GM19351 (cell line): ENCODE results near the gene FZR1.

Source experiments
- ATAC-seq: cut with Tn5 transposase; IDR thresholded peaks from one replicate; pipeline ENCODE4 v1.9.1; 2021; ENCODE audit warnings: mild to moderate bottlenecking, moderate library complexity; ENCODE audit not compliant: unreplicated experiment

FZR1 gene

DNA sequence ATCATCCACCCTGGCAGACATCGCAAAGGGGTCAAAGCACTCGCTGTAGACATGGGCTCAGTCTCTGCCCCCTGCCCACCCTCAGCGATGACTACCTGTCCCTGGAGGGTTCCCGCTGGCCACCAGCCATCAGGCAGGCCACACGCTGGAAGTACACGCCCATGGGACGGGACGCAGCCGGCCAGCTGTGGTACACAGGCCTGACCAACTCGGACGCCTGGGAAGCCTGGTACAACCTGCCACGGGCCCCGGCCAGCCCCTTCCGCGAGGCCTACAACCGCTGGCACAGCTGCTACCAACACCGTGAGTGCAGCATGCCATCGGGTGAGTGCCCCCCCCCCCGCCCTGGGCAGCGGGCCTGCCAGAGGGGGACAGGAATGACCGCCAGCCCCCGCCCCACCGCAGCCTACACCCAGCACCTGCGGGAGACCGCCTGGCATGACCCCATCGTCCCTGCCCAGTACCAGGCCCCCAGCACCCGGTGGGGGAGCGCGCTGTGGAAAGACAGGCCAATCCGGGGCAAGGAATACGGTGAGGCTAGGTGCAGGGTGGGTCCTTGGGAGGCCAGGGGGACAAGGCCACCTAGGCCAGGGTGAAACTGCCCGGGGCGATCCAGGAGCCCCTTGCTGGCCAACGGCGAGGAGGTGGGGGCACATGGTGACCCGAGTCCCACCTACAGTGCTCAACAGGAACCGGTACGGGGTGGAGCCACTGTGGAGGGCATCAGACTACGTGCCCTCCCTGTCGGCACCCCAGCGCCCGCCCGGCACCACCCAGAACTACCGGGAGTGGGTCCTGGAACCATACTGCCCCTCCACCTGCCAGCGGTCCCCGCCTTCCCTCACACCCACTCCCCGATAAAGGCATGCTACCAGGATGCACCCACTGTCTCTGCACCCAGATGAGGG lies 37.3 kb downstream of the FZR1 start:
- ATAC-seq: no peak

DNA sequence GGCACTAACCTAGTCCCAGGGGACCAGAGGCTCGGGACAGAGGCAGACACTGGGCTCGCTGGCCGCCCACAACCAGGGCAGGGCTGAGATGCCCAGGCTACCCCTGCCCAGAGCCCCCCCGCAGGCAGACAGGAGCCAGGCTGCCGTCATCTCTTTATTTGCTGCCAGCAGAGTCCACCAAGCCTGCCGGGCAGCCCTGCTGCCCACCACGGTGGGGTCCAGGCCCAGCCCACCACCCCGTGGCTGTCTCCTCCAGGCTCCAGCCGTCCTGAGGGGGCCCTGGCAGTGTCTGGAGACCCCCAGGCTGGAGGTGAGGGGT lies 37.9 kb downstream of the FZR1 start:
- ATAC-seq: no peak

DNA sequence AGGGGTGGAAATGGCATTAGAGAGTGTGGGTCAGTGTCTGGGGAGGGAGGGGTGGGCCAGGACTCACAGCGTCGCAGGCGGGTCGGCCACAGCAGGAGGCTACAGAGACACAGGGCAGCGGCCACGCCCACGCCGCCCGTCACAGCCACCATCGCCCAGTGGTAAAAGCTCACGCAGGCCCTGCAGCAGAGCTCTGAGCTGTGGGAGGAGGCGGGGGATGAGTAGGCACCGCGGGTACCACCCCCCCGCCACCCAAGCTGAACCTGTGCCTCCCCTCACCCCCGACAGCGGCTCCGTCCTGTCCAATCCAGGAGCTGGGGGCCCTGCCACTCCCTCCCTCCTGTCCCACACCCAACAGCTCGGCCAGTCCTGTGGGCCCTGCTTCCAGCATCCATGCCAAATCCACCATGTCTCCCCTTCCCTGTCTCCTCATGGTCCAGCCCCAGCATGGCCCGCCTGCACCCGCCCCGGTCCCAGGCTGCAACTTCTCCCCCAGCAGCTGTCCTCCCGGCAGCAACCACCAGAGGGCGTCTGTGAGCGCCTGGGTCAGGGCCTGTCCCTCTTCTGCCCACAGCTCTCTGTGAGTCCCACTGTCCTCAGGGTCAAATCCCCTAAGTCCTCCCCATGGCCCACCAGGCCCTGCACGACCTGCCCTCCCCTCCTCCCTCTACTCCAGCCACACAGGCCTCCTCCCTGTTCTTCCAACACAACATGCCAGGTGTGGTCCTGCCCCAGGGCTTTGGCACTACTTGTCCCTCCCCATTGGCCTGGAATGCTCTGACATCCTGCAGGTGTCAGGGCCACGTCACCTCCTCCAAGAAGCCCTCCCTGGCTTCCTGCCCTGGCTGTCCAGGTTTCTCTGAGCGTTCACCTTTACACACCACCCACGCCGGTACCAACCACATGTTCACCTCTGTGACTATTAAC lies 38.9 kb downstream of the FZR1 start:
- no peak for ATAC-seq

DNA sequence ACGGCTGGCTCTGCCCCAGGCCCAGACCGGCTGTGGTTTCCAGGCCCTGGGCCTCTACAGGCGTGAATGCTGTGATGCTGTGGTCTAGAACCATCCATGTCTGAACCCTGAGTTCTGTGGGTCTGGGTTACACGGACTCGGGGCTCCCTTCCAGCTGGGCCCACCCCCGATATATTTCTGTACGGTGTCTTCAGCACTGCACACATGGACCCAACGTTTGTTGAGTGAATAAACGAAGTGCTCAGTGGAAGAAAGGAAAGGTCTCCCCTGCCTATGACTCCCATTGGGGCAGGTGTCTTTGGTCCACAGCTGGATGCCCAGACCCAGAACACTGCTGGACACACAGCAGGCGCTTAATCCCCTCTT lies 39.5 kb downstream of the FZR1 start:
- ATAC-seq: no peak

DNA sequence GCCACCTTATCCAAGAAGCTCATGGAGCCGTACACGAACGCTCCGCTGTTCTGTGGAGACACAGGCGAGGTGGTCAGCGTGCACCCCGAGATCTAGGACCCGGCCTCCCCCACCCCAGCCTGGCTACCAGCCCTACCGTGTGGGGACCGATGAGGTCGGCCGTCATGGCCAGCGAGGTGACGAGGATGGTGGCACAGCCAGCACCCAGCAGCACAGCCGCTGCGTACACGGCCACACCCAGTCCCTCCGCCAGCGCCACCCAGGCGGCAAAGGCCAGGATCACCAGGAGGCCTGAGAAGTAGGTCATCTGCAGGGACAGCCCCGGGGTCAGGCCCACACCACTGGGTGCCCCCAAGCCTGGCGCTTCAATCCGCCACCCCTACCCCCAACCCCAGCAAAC lies 40.0 kb downstream of the FZR1 start:
- ATAC-seq: no peak

DNA sequence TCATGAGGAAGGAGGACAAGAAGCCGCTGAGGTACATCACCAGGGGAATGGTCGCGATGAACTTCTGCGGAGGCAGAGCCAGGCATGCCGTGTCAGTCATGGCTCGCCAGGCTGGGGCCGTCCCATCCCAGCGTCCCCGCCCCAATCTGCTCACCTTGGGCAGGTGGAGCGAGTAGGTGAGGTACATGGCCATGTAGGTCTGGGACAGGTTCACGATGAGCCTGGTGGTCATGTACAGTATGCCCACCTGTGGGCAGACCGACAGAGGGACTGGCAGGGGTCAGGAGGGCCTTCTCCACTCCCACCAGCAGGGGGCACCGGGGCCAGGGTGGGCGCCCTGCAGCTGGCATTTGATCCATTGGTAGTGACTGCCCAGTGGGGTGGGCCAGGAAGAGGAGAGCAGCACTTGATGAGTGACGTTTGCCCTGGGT lies 41.2 kb downstream of the FZR1 start:
- ATAC-seq: no peak

DNA sequence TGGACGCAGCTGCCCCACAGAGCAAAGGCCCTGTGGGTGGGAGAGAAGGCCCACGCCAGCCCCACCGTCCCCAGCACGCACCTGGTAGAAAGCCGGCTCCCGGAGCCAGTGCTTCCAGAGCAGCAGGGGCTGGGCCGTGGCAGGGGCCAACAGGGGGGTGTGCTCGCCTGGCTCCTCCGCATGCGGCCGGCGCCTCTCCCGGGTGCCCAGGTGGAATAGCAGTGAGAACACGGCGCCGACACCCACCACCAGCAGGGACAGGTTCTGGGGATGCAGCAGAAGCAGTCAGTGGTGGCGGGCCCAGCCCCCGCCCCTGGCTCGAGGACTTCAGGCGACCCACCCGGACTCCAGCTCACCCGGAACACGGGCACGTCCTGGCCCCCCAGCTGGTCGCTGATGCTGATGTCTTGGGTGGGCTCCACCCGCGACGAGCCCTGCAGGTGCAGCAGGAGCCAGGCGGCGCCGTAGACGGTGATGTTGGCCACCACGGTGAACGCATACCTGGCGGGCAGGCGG lies 41.7 kb downstream of the FZR1 start:
- ATAC-seq: no peak

DNA sequence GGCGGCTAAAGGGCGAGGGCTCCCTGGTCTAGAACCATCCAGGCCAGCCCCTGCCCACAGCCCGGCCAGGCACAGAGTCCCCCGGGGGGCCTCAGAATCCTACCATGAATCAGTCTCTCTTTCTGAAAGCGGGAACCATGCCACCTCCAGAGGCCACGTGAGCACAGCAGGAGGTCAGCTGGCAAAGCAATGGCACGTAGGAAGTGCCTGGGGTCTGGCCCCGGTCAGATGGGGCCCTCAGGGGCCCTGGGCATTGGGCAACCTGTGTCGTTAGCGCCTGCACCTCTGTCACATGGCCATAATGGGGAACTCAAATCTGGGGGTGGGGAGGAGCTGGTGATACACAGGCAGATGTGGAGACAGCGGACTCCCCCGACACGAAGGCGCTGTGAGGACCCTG lies 42.5 kb downstream of the FZR1 start:
- no peak for ATAC-seq

DNA sequence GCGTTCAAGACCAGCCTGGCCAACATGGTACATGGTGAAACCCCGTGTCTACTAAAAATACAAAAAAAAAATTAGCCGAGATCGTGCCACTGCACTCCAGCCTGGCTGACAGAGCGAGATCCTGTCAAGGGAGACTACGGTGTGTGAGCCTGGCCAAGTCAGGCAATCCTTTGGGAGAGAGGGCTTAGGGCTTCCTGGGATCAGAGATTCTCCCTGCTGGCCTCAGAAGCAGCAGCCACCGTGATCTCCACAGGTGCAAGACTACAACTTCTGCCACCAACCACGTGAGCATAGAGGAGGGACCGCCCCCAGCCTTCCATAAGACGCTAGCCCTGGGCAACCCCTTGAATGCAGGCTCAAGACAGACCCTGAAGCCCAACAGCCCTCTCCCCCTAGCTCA lies 43.7 kb downstream of the FZR1 start:
- no peak for ATAC-seq

DNA sequence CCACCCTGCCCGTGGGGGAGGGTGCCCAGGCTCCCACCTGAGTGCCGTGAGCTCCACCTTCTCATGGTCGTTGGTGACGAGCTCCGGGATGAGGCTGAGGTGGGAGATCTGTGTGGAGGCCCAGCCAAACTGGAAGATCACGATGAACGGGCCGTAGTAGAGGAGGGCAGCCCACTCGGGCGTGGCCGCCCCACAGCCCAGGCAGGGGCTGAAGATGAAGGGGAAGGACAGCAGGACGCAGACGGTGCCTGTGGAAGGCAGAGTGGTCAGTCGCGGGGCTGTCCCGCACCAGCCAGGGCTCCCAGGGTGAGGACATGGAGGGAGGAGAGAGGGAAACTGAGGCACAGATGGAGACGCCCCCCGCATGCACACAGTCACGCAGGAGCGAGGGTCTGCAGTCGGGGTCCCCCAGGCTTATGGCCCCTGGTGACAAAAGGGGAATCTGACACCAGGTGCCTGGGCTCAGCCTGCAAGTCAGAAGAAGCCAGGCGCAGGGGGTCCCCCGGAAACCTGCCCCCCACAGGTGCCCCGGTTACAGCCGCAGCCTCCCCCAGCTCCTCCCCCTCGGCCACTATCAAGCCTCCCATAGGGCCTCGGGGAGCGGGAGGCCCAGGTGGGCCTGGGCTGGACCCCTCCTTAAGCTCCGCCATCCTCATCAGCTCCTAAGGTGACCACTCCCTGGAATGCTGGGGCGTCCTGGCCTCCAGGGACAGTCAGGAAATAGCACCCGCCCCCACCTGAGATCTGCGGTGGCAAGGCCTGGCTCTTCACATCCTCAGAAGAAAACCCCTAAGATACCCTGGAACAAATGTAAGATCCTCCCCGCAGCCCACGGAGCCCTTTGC lies 45.1 kb downstream of the FZR1 start:
- ATAC-seq: no peak

DNA sequence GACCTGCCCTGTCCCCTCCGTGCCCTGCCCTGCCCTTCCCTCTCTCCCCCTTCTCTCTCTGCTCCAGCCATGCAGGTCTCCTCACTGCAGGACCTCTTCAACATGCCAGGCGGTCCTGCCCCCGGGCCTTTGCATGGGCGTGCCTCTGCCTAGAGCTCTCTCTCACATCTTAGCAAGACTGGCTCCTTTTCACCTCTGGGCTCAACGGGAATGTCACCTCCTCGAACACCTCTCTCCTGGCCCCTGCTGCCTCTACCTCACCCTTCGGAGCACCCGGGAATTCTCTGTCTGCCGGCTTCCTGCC lies 45.6 kb downstream of the FZR1 start:
- no peak for ATAC-seq

DNA sequence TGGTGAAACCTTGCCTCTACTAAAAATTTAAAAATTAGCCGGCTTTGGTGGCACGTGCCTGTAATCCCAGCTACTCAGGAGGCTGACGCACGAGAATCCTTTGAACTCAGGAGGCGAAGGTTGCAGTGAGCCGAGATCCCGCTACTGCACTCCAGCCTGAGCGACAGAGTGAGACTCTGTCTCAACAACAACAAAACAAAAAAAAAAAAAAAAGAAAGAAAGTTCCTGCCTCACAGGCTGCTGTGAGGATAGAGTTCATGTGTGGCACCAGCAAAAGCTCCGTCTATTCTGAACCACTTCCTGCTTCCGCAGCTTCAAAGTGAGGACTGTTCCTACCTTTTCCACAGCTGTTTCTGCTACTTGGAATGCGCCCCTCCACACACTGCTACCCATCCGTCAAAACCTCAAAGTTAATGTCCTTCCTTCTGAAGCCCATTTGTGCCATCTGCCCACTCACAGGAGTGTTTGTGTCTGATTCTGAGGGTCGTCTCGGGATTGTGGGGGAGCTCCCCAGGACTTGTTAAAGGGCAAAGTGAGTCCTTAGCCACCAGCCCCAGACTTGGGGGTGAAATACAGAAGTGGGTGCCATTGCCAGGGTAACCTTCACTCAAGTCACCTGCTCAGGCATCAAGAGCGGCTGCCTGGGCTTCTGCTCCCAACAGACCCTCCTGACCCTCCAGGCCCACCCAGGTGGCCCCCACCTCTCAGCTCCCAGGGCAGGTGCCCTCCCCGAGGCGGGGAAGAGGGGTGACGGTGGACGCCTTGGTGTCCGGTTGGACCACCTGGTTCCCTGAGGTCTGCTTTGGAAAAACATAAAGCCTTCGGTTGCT lies 48.4 kb downstream of the FZR1 start:
- ATAC-seq: no peak

DNA sequence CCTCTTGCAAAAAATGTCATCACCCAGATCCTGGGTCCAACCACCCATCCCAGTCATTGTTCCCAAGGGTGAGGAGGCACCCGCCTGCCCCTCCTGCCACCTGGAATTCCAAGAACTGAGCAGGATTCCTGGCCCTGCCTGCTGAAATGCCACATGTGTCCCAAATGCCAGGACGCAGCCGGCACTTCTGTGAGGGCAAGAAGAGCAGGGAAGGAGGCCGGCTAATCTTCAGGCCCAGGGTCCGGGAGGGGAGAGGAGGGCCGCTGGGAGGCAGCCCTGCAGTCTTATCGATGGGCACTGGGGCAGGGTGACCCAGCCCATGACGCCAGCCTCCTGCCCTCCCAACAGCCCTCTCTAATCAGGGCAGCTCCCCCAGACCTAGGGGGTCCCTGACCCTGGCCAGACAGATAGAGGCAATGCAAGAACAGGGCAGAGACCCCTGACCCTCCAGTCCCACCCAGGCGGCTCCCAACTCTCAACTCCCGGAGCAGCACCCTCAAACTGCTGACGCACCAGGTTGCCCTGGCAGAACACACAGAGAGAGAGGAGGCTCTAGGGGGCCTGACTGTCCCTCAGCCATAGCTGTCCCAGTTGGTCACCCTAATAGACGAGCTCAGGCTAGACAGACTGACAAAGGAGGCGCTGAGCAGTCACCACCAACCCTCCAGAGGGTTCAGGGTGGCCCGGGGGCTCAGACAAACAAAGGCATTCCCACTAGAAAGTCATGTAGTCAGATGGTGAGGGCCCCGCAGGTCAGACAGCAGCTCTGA lies 49.7 kb downstream of the FZR1 start:
- no peak for ATAC-seq

DNA sequence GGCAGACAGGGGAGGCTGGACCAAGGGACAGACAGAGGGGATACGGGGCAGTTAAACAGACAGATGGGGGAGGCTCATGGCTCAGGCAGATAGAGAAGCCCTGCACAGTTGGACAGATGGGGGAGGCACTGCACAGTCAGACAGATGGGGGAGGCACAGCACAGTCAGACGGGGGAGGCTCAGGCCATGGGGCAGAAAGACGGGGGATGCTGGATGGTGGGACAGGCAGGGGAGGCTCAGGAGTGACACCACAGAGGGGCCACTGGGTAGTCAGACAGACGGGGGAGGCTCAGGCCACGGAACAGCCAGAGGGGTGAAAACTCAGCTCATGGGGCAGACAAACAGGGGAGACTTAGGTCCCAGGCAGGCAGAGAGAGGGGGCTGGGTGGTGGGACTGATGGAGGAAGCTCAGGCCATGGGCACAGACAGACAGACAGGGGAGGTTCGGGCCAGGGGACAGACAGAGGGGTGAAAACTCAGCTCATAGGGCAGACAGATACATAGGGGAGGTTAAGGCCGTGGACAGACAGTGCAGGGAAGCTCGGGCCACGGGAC lies 50.4 kb downstream of the FZR1 start:
- ATAC-seq: no peak

DNA sequence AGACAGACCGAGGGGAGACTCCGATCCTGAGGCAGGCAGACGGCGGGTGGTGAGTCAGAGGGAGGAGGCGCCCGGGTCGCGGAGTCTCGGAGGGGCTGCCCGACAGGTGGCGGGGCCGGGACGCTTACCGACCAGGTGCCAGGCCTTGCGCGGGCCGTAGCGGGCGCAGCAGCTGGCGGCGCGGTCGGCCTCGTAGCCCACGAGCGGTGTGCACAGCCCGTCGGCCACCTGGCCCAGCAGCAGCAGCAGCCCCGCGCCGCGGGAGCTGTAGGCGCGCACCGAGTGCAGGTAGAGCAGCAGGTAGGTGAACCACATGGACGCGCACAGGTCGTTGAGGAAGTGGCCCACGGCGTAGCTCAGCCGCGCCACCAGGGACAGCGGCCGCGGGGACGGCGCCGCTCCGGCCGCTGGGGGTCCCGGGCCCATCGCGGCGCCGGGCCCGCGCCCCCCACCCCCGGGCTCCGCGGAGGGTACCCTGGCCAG lies 50.9 kb downstream of the FZR1 start:
- ATAC-seq: peak; percentile 15

DNA sequence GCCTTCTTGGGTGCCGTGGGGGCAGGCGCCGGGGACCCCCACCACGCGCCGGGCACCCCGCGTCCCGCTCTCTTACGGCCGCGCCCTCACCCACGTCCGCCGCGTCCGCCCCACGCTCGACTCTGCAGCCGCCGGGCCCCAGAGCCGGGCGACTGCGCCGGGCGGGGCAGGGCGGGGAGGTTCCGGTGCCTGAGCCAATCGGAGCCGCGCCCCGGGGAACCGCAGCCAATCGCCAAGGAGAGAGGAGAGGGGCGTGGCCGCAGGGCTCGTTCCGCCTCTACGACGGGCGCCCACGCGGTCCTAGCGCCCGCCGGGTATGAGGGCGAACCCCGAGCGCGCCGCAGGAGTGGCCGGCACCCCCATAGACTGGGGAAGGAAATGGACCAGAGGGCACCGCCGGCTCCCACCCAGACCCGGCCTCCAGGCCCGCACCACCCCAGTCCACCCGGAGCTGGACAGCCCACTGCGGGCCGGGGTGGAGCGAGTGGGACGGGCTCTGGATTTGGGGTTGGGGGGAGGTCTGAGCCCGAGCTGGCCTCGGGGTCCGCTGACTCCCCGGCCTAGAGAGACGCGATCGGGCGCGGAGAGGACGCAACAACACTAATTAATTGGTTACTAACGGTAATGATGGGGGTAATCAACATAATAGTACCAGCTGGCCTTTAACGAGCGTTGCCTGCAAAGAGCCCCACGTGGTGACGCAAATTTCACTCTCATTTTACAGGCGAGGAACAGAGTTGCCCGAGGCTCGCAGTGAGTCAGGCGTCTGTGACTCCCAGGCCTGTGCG lies 51.5 kb downstream of the FZR1 start, which contains the start of gene MFSD12:
Gene MFSD12 (minus strand): TSS at position 126 of the 788 bp plus-strand sequence. CDS start 183 bp downstream, outside the sequence.
- peak; percentile 79 for ATAC-seq

DNA sequence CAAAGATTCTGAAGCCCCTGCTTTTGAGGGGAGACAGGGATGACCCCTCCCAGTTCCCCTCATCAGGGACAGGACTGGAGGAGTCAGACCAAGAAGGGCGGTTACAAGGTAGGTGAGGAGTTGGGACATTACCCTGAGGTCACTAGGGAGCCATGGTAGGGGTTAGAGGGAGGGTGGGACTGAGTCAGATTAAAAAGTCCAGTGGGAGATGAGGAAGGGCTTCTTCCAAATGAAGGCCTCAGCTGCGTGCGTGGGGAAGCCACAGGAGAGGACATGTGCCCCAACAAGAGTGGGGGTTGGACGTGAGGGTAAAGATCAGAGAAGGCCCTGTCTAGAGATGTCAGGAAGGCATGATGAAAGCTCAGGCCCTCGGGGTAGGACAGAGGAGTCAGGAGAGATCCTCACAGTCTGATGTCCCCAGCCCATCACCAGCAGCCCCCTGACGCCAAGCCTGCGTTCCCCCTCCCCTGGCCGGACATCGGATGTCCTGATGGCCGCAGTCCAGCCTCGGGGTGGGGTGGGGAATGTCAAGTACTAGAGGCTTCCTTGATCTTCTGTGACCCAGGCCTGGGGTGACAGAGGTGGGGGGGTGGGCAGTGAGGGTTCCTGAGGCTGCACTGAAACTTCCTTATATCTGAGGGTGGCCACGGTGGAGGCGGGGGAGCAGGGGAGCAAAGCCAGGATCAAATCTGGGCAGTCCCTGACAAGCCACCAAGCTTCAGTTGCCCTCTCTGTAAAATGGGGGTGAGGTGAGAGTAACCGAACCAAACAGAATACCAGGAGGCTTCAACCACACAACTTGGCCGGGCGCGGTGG lies 57.8 kb downstream of the FZR1 start:
- ATAC-seq: no peak
